Neural cell (in vitro differentiated cells): ENCODE measurements around the gene CBFA2T3. TPM values are rescaled to one million over a fixed set of nuclear protein-coding genes. Genes with fewer than 3 reads are reported as not detected.

Experiments
- H2AFZ ChIP-seq: fragments of 200-600, 300-800 bp; sonication (generic), shearing (Covaris generic); 2 replicates; pipeline ENCODE4 v1.6.0; 2014; ENCODE audit warnings: low read depth, mild to moderate bottlenecking, antibody characterized with exemption, low read length, moderate library complexity
- H3F3A ChIP-seq: fragments of 200-600 bp; shearing (Covaris generic); 2 replicates; pipeline ENCODE4 v1.6.1; 2016; ENCODE audit warnings: mild to moderate bottlenecking, moderate library complexity, mixed read lengths, antibody characterized with exemption, low read length; ENCODE audit not compliant: insufficient read depth, poor library complexity, severe bottlenecking
- H3K27ac ChIP-seq: fragments of 200-600, 300-800 bp; sonication (generic), shearing (Covaris generic); 2 replicates; pipeline ENCODE4 v1.5.1; 2014; ENCODE audit warnings: mild to moderate bottlenecking, low read length, moderate library complexity
- H3K27me3 ChIP-seq: fragments of 300-800, 200-600 bp; sonication (generic), shearing (Covaris generic); 2 replicates; pipeline ENCODE4 v1.6.0; 2014; ENCODE audit warnings: mild to moderate bottlenecking, low read depth, low read length, moderate library complexity; ENCODE audit not compliant: insufficient read depth
- H3K36me3 ChIP-seq: fragments of 300-800, 200-600 bp; sonication (generic), shearing (Covaris generic); 2 replicates; pipeline ENCODE4 v1.5.1; 2014; ENCODE audit warnings: mild to moderate bottlenecking, antibody characterized with exemption, low read length, moderate library complexity; ENCODE audit not compliant: insufficient read depth
- H3K4me2 ChIP-seq: fragments of 300-800, 200-600 bp; sonication (generic), shearing (Covaris generic); 2 replicates; pipeline ENCODE4 v1.6.0; 2014; ENCODE audit warnings: mild to moderate bottlenecking, low read length
- H3K4me3 ChIP-seq: fragments of 300-800, 200-600 bp; sonication (generic), shearing (Covaris generic); 2 replicates; pipeline ENCODE4 v1.5.1; 2014; ENCODE audit warnings: mild to moderate bottlenecking, low read length, moderate library complexity
- H3K79me2 ChIP-seq: fragments of 200-600 bp; shearing (Covaris generic); replicated peaks from 2 replicates; pipeline ENCODE4 v1.6.0; 2014; ENCODE audit warnings: mild to moderate bottlenecking, low read length, moderate library complexity; ENCODE audit not compliant: insufficient read depth
- H3K9ac ChIP-seq: fragments of 300-800, 200-600 bp; sonication (generic), shearing (Covaris generic); 2 replicates; pipeline ENCODE4 v1.6.1; 2016; ENCODE audit warnings: mild to moderate bottlenecking, low read length, mixed read lengths
- H3K9me2 ChIP-seq: fragments of 200-600 bp; shearing (Covaris generic); 2 replicates; pipeline ENCODE4 v1.6.1; 2016; ENCODE audit warnings: mild to moderate bottlenecking, low read length, mixed read lengths; ENCODE audit not compliant: insufficient read depth
- H3K9me3 ChIP-seq: fragments of 200-600, 300-800 bp; sonication (generic), shearing (Covaris generic); 2 replicates; pipeline ENCODE4 v1.6.1; 2016; ENCODE audit warnings: mild to moderate bottlenecking, mixed run types, low read length, moderate library complexity, mixed read lengths
- H4K20me1 ChIP-seq: fragments of 200-600 bp; shearing (Covaris generic); 2 replicates; pipeline ENCODE4 v1.6.1; 2016; ENCODE audit warnings: mild to moderate bottlenecking, mixed run types; ENCODE audit not compliant: insufficient read depth
- CTCF ChIP-seq: fragments of 450-650 bp; IDR thresholded peaks from 2 replicates; pipeline ENCODE4 v1.5.1; 2014; ENCODE audit warnings: antibody characterized with exemption, mild to moderate bottlenecking, moderate library complexity; ENCODE audit not compliant: poor library complexity, severe bottlenecking
- EP300 ChIP-seq: fragments of 450-650 bp; conservative IDR thresholded peaks from 2 replicates; pipeline ENCODE4 v1.6.1; 2014; ENCODE audit warnings: antibody characterized with exemption, mild to moderate bottlenecking, moderate library complexity; ENCODE audit not compliant: poor library complexity, severe bottlenecking
- EZH2 ChIP-seq: fragments of 200-600, 300-800 bp; shearing (Covaris generic), sonication (generic); IDR thresholded peaks from 2 replicates; pipeline ENCODE4 v1.6.1; 2014; ENCODE audit warnings: antibody characterized with exemption, low read length, borderline replicate concordance, mild to moderate bottlenecking; ENCODE audit not compliant: insufficient read depth, poor library complexity, severe bottlenecking
- MXI1 ChIP-seq: fragments of 450-650 bp; conservative IDR thresholded peaks from 2 replicates; pipeline ENCODE4 v1.6.1; 2014; ENCODE audit warnings: antibody characterized with exemption, mild to moderate bottlenecking; ENCODE audit not compliant: poor library complexity, severe bottlenecking
- POLR2AphosphoS5 ChIP-seq: IDR thresholded peaks from 2 replicates; pipeline ENCODE4 v1.6.1; 2012
- RAD21 ChIP-seq: fragments of 450-650 bp; conservative IDR thresholded peaks from 2 replicates; pipeline ENCODE4 v1.6.1; 2014; ENCODE audit warnings: antibody characterized with exemption, mild to moderate bottlenecking, moderate library complexity
- REST ChIP-seq: IDR thresholded peaks from 2 replicates; pipeline ENCODE4 v1.6.1; 2012; ENCODE audit warnings: borderline replicate concordance
- SMC3 ChIP-seq: fragments of 450-650 bp; conservative IDR thresholded peaks from 2 replicates; pipeline ENCODE4 v1.6.1; 2014; ENCODE audit warnings: antibody characterized with exemption, mild to moderate bottlenecking, moderate library complexity; ENCODE audit not compliant: poor library complexity
- TAF1 ChIP-seq: IDR thresholded peaks from 2 replicates; pipeline ENCODE4 v1.6.1; 2012; ENCODE audit warnings: low read depth
- polyA plus RNA-seq: library from polyadenylated mRNA; depleted of rRNA; stranded (reverse); fragments of >200 nt; gene quantifications from 2 replicates; pipeline ENCODE4 v1.2.3, GENCODE V29; 2014

The CBFA2T3 gene
- polyA plus RNA-seq, 1 donor from 2014 or later = 2.1 TPM

DNA sequence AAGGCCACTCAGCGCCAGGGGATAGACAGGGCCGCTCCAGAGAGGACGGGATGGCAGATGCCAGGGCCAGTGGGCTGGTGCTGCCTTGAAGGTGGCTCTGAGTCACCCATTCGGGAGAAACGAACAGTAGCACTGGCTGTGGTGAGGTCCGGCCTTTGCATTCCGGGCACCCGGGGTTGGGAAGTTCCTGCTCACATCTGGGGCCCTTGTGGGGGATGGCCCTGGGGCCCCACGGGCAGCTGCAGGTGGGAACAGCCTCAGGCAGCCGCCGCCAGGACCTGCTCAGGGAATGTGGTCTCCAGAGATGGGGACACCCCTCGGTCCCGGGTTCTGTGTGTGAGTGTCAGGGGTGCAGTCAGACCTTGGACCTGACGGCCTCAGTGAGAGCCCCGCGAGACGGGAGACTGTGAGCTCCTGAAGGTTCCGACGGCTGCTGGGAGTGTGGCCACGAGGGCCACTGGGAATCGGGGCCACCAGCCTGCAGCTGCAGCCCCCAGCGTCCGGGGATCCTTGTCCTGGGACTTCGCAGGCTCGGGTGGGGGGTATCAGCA, 1.4 kb downstream of the CBFA2T3 start:
- Histone ChIP-seq H2AFZ (no peak overlapping the region), H3K79me2 (no peaks in the 10 kb centered on the region), H3K9ac (no peak overlapping the region), H3K4me3 (no peak overlapping the region), H4K20me1 (no peaks in the 10 kb centered on the region), H3K27me3 (no peaks in the 10 kb centered on the region), H3K9me2 (no peaks in the 10 kb centered on the region), H3K27ac (no peak overlapping the region), H3K9me3 (no peaks in the 10 kb centered on the region), H3K36me3 (no peaks in the 10 kb centered on the region), H3F3A (no peaks in the 10 kb centered on the region), H3K4me2 (no peak overlapping the region)
- no peak for TF ChIP-seq MXI1
- TF ChIP-seq SMC3 = no peak
- TF ChIP-seq EP300 = no peak
- TF ChIP-seq TAF1 = no peak
- TF ChIP-seq EZH2 = no peak
- TF ChIP-seq CTCF = no peak
- no peak for TF ChIP-seq RAD21
- no peak for TF ChIP-seq POLR2AphosphoS5
- no peak for TF ChIP-seq REST

GRCh38 chr16:88974916-88975215, 2.1 kb downstream of the CBFA2T3 start:
- Histone ChIP-seq H3K36me3 (no peaks in the 10 kb centered on the region), H3K4me2 (no peak overlapping the region), H3K9me2 (no peaks in the 10 kb centered on the region), H3K4me3 (no peak overlapping the region), H3K9ac (no peak overlapping the region), H3F3A (no peaks in the 10 kb centered on the region), H3K79me2 (no peaks in the 10 kb centered on the region), H3K27ac (no peak overlapping the region), H3K27me3 (no peaks in the 10 kb centered on the region), H2AFZ (no peak overlapping the region), H4K20me1 (no peaks in the 10 kb centered on the region), H3K9me3 (no peaks in the 10 kb centered on the region)
- no peak for TF ChIP-seq EZH2
- no peak for TF ChIP-seq MXI1
- TF ChIP-seq CTCF = no peak
- TF ChIP-seq RAD21 = no peak
- no peak for TF ChIP-seq POLR2AphosphoS5
- TF ChIP-seq REST = no peak
- TF ChIP-seq EP300 = no peak
- no peak for TF ChIP-seq SMC3
- TF ChIP-seq TAF1 = no peak
